Measurements from ENCODE around the gene RBM33. TPM values are rescaled to one million over a fixed set of nuclear protein-coding genes. Genes with fewer than 3 reads are reported as not detected.

The RBM33 gene
- total and polyA plus RNA-seq, 2 of the 13 experiments (the other 11 are each of a cell fraction or from before 2014, with no cell fraction given), result 12.4 to 28.9 TPM

- peak; percentile 61; the same call in 1 of the 2 replicates for TF ChIP-seq ISL2 (CRISPR knock-in tag; IDR thresholded peaks at IDR 0.05)
- TF ChIP-seq ZNF703 (CRISPR knock-in tag; IDR thresholded peaks at IDR 0.05; ENCODE audit: borderline replicate concordance), result no peak
- no peak for TF ChIP-seq ZNF781 (CRISPR knock-in tag; IDR thresholded peaks at IDR 0.05; ENCODE audit: borderline replicate concordance, not compliant biosample characterization)
- peak; percentile 66; the same call in 1 of the 2 replicates for TF ChIP-seq ETV5 (CRISPR knock-in tag; IDR thresholded peaks at IDR 0.05; ENCODE audit: borderline replicate concordance)
- peak; percentile 13; the same call in 1 of the 2 replicates for TF ChIP-seq CREB1 (IDR thresholded peaks at IDR 0.05)
- peak; percentile 51 for TF ChIP-seq CREB1 (CRISPR knock-in tag; IDR thresholded peaks at IDR 0.05)
- no peak for TF ChIP-seq SP1 (IDR thresholded peaks at IDR 0.05)
- TF ChIP-seq SP1 (CRISPR knock-in tag; IDR thresholded peaks at IDR 0.05), result no peak
- TF ChIP-seq ZFY (CRISPR knock-in tag; IDR thresholded peaks at IDR 0.05), result no peak
- TF ChIP-seq KDM6A (CRISPR knock-in tag; IDR thresholded peaks at IDR 0.05; ENCODE audit: low read depth), result peak; percentile 81
- no peak for TF ChIP-seq LCORL (IDR thresholded peaks at IDR 0.05)
- TF ChIP-seq LCORL (CRISPR knock-in tag; IDR thresholded peaks at IDR 0.05), result no peak
- TF ChIP-seq NR1H2 (CRISPR knock-in tag; IDR thresholded peaks at IDR 0.05; ENCODE audit: borderline replicate concordance, low read depth), result no peak
- TF ChIP-seq GZF1 (CRISPR knock-in tag; IDR thresholded peaks at IDR 0.05), result no peak
- TF ChIP-seq, protein P1, sequence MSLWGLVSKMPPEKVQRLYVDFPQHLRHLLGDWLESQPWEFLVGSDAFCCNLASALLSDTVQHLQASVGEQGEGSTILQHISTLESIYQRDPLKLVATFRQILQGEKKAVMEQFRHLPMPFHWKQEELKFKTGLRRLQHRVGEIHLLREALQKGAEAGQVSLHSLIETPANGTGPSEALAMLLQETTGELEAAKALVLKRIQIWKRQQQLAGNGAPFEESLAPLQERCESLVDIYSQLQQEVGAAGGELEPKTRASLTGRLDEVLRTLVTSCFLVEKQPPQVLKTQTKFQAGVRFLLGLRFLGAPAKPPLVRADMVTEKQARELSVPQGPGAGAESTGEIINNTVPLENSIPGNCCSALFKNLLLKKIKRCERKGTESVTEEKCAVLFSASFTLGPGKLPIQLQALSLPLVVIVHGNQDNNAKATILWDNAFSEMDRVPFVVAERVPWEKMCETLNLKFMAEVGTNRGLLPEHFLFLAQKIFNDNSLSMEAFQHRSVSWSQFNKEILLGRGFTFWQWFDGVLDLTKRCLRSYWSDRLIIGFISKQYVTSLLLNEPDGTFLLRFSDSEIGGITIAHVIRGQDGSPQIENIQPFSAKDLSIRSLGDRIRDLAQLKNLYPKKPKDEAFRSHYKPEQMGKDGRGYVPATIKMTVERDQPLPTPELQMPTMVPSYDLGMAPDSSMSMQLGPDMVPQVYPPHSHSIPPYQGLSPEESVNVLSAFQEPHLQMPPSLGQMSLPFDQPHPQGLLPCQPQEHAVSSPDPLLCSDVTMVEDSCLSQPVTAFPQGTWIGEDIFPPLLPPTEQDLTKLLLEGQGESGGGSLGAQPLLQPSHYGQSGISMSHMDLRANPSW (CRISPR knock-in tag; IDR thresholded peaks at IDR 0.05; ENCODE audit: borderline replicate concordance), result peak; percentile 68; the same call in 1 of the 2 replicates
- TF ChIP-seq ZIK1 (CRISPR knock-in tag; IDR thresholded peaks at IDR 0.05; ENCODE audit: borderline replicate concordance, low read depth), result no peak
- TF ChIP-seq SMAD3 (CRISPR knock-in tag; IDR thresholded peaks at IDR 0.05), result 0 out of 2 replicates have a peak, but pooled peaks have one; percentile 45
- TF ChIP-seq, protein P2, sequence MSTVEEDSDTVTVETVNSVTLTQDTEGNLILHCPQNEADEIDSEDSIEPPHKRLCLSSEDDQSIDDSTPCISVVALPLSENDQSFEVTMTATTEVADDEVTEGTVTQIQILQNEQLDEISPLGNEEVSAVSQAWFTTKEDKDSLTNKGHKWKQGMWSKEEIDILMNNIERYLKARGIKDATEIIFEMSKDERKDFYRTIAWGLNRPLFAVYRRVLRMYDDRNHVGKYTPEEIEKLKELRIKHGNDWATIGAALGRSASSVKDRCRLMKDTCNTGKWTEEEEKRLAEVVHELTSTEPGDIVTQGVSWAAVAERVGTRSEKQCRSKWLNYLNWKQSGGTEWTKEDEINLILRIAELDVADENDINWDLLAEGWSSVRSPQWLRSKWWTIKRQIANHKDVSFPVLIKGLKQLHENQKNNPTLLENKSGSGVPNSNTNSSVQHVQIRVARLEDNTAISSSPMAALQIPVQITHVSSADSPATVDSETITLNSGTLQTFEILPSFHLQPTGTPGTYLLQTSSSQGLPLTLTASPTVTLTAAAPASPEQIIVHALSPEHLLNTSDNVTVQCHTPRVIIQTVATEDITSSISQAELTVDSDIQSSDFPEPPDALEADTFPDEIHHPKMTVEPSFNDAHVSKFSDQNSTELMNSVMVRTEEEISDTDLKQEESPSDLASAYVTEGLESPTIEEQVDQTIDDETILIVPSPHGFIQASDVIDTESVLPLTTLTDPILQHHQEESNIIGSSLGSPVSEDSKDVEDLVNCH (CRISPR knock-in tag; IDR thresholded peaks at IDR 0.05), result no peak
- no peak for TF ChIP-seq TAF15 (IDR thresholded peaks at IDR 0.05; ENCODE audit: low read depth, low read length, poor library complexity, severe bottlenecking)
- TF ChIP-seq SMARCE1 (IDR thresholded peaks at IDR 0.05; ENCODE audit: borderline replicate concordance), result no peak
- no peak for TF ChIP-seq U2AF2 (IDR thresholded peaks at IDR 0.05; ENCODE audit: low read depth, low read length)
- TF ChIP-seq ARID2 (CRISPR knock-in tag; IDR thresholded peaks at IDR 0.05; ENCODE audit: borderline replicate concordance), result no peak
- no peak for TF ChIP-seq ZNF777 (CRISPR knock-in tag; IDR thresholded peaks at IDR 0.05)
- TF ChIP-seq, protein P3, sequence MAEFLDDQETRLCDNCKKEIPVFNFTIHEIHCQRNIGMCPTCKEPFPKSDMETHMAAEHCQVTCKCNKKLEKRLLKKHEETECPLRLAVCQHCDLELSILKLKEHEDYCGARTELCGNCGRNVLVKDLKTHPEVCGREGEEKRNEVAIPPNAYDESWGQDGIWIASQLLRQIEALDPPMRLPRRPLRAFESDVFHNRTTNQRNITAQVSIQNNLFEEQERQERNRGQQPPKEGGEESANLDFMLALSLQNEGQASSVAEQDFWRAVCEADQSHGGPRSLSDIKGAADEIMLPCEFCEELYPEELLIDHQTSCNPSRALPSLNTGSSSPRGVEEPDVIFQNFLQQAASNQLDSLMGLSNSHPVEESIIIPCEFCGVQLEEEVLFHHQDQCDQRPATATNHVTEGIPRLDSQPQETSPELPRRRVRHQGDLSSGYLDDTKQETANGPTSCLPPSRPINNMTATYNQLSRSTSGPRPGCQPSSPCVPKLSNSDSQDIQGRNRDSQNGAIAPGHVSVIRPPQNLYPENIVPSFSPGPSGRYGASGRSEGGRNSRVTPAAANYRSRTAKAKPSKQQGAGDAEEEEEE (CRISPR knock-in tag; IDR thresholded peaks at IDR 0.05; ENCODE audit: borderline replicate concordance), result no peak
- TF ChIP-seq ZNF792 (CRISPR knock-in tag; IDR thresholded peaks at IDR 0.05), result no peak; the same call in 1 of the 2 replicates
- no peak for TF ChIP-seq CENPT (CRISPR knock-in tag; IDR thresholded peaks at IDR 0.05; ENCODE audit: low read depth)
- no peak for TF ChIP-seq HNRNPK (IDR thresholded peaks at IDR 0.05; ENCODE audit: low read depth, low read length, poor library complexity, severe bottlenecking)
Observed at GRCh38 chr7:155682484-155682883, 38.0 kb downstream of the RBM33 start (continued).
